K562 (cell line): ENCODE results near the gene DAAM1.

ENCODE experiments used
- BRCA1 ChIP-seq, 2 experiments: fragments of 450-650 bp in 1 of 2; sonication (generic) in 1 of 2; formaldehyde crosslinking in 1 of 2; IDR thresholded peaks; 2 replicates each; pipeline versions ENCODE4 v1.5.0 to v1.6.1; 2017 to 2020; ENCODE audit warnings: mild to moderate bottlenecking in 1 of 2, missing genetic modification reagents in 1 of 2
- CTCF ChIP-seq, 3 experiments: IDR thresholded peaks in 2 of 3; conservative IDR thresholded peaks in 1 of 3; 2 replicates each; pipeline ENCODE4 v1.5.1; 2011 to 2012; ENCODE audit warnings: low read length in 3 of 3, mild to moderate bottlenecking in 3 of 3, control low read depth in 2 of 3, improper control_type of control experiment in 1 of 3, inconsistent platforms in 1 of 3, low read depth in 1 of 3, mixed read lengths in 1 of 3, moderate library complexity in 1 of 3; ENCODE audit not compliant: insufficient read depth in 2 of 3
- ESRRA ChIP-seq: fragments of 450-650 bp; IDR thresholded peaks from 2 replicates; pipeline ENCODE4 v1.6.1; 2014; ENCODE audit warnings: low read depth, mild to moderate bottlenecking, moderate library complexity, borderline replicate concordance
- FOSL1 ChIP-seq: fragments of 200-800 bp; sonication (Bioruptor generic); conservative IDR thresholded peaks from 2 replicates; pipeline ENCODE4 v1.6.1; 2016; ENCODE audit warnings: missing genetic modification characterization, missing compliant biosample characterization
- MXI1 ChIP-seq: IDR thresholded peaks from 2 replicates; pipeline ENCODE4 v1.6.1; 2011; ENCODE audit warnings: low read depth, mild to moderate bottlenecking, improper control_type of control experiment, low read length
- NR2F6 ChIP-seq: fragments of 450-650 bp; formaldehyde crosslinking; IDR thresholded peaks from 2 replicates; pipeline ENCODE4 v1.4.0; 2020; ENCODE audit warnings: mild to moderate bottlenecking
- POLR2AphosphoS5 ChIP-seq: IDR thresholded peaks from 2 replicates; pipeline ENCODE4 v1.6.1; 2011; ENCODE audit warnings: mild to moderate bottlenecking, low read depth, low read length, moderate library complexity; ENCODE audit not compliant: control insufficient read depth, insufficient read depth
- ZNF175 ChIP-seq: fragments of 200-800 bp; sonication (Bioruptor generic); IDR thresholded peaks from 2 replicates; pipeline ENCODE4 v1.6.1; 2016; ENCODE audit warnings: low read depth, mild to moderate bottlenecking, missing genetic modification characterization, missing compliant biosample characterization
- TF ChIP-seq, protein P1 (sequence below), 2 experiments: fragments of 450-650 bp; formaldehyde crosslinking in 1 of 2; IDR thresholded peaks; 2 replicates each; pipeline versions ENCODE4 v1.4.0 to v1.6.1; 2014 to 2020; ENCODE audit warnings: mild to moderate bottlenecking in 2 of 2, borderline replicate concordance in 1 of 2, low read depth in 1 of 2

- no peak for TF ChIP-seq ZNF175 (CRISPR knock-in tag)
- no peak for TF ChIP-seq ESRRA
- TF ChIP-seq FOSL1 (tag), result no peak
- no peak for TF ChIP-seq MXI1
- TF ChIP-seq, protein P1, sequence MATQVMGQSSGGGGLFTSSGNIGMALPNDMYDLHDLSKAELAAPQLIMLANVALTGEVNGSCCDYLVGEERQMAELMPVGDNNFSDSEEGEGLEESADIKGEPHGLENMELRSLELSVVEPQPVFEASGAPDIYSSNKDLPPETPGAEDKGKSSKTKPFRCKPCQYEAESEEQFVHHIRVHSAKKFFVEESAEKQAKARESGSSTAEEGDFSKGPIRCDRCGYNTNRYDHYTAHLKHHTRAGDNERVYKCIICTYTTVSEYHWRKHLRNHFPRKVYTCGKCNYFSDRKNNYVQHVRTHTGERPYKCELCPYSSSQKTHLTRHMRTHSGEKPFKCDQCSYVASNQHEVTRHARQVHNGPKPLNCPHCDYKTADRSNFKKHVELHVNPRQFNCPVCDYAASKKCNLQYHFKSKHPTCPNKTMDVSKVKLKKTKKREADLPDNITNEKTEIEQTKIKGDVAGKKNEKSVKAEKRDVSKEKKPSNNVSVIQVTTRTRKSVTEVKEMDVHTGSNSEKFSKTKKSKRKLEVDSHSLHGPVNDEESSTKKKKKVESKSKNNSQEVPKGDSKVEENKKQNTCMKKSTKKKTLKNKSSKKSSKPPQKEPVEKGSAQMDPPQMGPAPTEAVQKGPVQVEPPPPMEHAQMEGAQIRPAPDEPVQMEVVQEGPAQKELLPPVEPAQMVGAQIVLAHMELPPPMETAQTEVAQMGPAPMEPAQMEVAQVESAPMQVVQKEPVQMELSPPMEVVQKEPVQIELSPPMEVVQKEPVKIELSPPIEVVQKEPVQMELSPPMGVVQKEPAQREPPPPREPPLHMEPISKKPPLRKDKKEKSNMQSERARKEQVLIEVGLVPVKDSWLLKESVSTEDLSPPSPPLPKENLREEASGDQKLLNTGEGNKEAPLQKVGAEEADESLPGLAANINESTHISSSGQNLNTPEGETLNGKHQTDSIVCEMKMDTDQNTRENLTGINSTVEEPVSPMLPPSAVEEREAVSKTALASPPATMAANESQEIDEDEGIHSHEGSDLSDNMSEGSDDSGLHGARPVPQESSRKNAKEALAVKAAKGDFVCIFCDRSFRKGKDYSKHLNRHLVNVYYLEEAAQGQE (IDR thresholded peaks at IDR 0.05; ENCODE audit: borderline replicate concordance), result no peak
- TF ChIP-seq, protein P1 (CRISPR knock-in tag; IDR thresholded peaks at IDR 0.05; ENCODE audit: low read depth), result no peak
- no peak for TF ChIP-seq CTCF (IDR thresholded peaks at IDR 0.05 in 2 of 3, conservative IDR thresholded peaks at IDR 0.05 in 1 of 3; ENCODE audit: insufficient read depth in 2 of 3, low read depth in 1 of 3, low read length in 3 of 3)
- TF ChIP-seq POLR2AphosphoS5, result no peak
- no peak for TF ChIP-seq NR2F6 (CRISPR knock-in tag)
- no peak for TF ChIP-seq BRCA1 (IDR thresholded peaks at IDR 0.05)
- no peak for TF ChIP-seq BRCA1 (CRISPR knock-in tag; IDR thresholded peaks at IDR 0.05)
Measured at GRCh38 chr14:59268858-59269257, 80.4 kb downstream of the DAAM1 start.
